ENCODE results near the gene DLK2. TPM values are rescaled to one million over a fixed set of nuclear protein-coding genes. Genes with fewer than 3 reads are reported as not detected.

DLK2 gene
- total and polyA plus RNA-seq, 2 of the 13 experiments (the other 11 are each of a cell fraction or from before 2014, with no cell fraction given): 1.2 to 3.8 TPM

- no peak for TF ChIP-seq TOE1 (CRISPR knock-in tag; IDR thresholded peaks at IDR 0.05)
- TF ChIP-seq ZNF234 (CRISPR knock-in tag; conservative IDR thresholded peaks at IDR 0.05): no peak
- TF ChIP-seq ZNF644 (CRISPR knock-in tag; IDR thresholded peaks at IDR 0.05; ENCODE audit: low read depth): peak; percentile 71
- TF ChIP-seq ZNF235 (CRISPR knock-in tag; IDR thresholded peaks at IDR 0.05; ENCODE audit: borderline replicate concordance): no peak
- TF ChIP-seq SP5 (CRISPR knock-in tag; IDR thresholded peaks at IDR 0.05; ENCODE audit: borderline replicate concordance, low read depth): peak; percentile 63; the same call in 1 of the 2 replicates
- TF ChIP-seq ZNF703 (CRISPR knock-in tag; IDR thresholded peaks at IDR 0.05; ENCODE audit: borderline replicate concordance): no peak
- TF ChIP-seq NFIB (CRISPR knock-in tag; IDR thresholded peaks at IDR 0.05; ENCODE audit: borderline replicate concordance): peak; percentile 95; the same call in 1 of the 2 replicates
- TF ChIP-seq CSRNP1 (CRISPR knock-in tag; IDR thresholded peaks at IDR 0.05): no peak
- peak; percentile 77; the same call in 1 of the 2 replicates for TF ChIP-seq MYPOP (CRISPR knock-in tag; IDR thresholded peaks at IDR 0.05)
- peak; percentile 43; the same call in 1 of the 2 replicates for TF ChIP-seq FOXO1 (CRISPR knock-in tag; IDR thresholded peaks at IDR 0.05)
- TF ChIP-seq GZF1 (CRISPR knock-in tag; IDR thresholded peaks at IDR 0.05): no peak
- TF ChIP-seq ZBTB38 (CRISPR knock-in tag; IDR thresholded peaks at IDR 0.05): no peak; the same call in 1 of the 2 replicates
- TF ChIP-seq, protein P1, sequence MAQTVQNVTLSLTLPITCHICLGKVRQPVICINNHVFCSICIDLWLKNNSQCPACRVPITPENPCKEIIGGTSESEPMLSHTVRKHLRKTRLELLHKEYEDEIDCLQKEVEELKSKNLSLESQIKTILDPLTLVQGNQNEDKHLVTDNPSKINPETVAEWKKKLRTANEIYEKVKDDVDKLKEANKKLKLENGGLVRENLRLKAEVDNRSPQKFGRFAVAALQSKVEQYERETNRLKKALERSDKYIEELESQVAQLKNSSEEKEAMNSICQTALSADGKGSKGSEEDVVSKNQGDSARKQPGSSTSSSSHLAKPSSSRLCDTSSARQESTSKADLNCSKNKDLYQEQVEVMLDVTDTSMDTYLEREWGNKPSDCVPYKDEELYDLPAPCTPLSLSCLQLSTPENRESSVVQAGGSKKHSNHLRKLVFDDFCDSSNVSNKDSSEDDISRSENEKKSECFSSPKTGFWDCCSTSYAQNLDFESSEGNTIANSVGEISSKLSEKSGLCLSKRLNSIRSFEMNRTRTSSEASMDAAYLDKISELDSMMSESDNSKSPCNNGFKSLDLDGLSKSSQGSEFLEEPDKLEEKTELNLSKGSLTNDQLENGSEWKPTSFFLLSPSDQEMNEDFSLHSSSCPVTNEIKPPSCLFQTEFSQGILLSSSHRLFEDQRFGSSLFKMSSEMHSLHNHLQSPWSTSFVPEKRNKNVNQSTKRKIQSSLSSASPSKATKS (CRISPR knock-in tag; IDR thresholded peaks at IDR 0.05): no peak
- no peak for TF ChIP-seq FOXA1 (IDR thresholded peaks at IDR 0.05)
- no peak; the same call in 1 of the 2 replicates for TF ChIP-seq FOXA1 (CRISPR knock-in tag; IDR thresholded peaks at IDR 0.05)
- TF ChIP-seq ZNF782 (CRISPR knock-in tag; IDR thresholded peaks at IDR 0.05; ENCODE audit: borderline replicate concordance): no peak
- TF ChIP-seq ZNF549 (CRISPR knock-in tag; IDR thresholded peaks at IDR 0.05): no peak
- no peak for TF ChIP-seq MAFF (IDR thresholded peaks at IDR 0.05; ENCODE audit: low read depth, low read length)
- TF ChIP-seq ZHX2 (IDR thresholded peaks at IDR 0.05; ENCODE audit: low read depth): no peak; the same call in 1 of the 2 replicates
- no peak for TF ChIP-seq ZHX2 (CRISPR knock-in tag; IDR thresholded peaks at IDR 0.05; ENCODE audit: borderline replicate concordance)
Observed at GRCh38 chr6:43436577-43437282, 18.6 kb downstream of the DLK2 start (continued).
